Lower leg skin (tissue), 3 donors: ENCODE measurements around the gene STRIP1.

Source experiments
- POLR2A ChIP-seq, 2 donors: fragments of 450-650 bp; IDR thresholded peaks; one replicate each; pipeline ENCODE4 v1.6.1; 2016 to 2017; ENCODE audit warnings: antibody characterized with exemption in 2 of 2, mild to moderate bottlenecking in 1 of 2, moderate library complexity in 1 of 2
- TF ChIP-seq, protein P1 (sequence below), 3 donors: fragments of 450-650 bp; IDR thresholded peaks; one replicate each; pipeline ENCODE4 v1.5.1; 2016; ENCODE audit warnings: antibody characterized with exemption in 3 of 3, mild to moderate bottlenecking in 3 of 3, moderate library complexity in 2 of 3

- TF ChIP-seq, protein P1, sequence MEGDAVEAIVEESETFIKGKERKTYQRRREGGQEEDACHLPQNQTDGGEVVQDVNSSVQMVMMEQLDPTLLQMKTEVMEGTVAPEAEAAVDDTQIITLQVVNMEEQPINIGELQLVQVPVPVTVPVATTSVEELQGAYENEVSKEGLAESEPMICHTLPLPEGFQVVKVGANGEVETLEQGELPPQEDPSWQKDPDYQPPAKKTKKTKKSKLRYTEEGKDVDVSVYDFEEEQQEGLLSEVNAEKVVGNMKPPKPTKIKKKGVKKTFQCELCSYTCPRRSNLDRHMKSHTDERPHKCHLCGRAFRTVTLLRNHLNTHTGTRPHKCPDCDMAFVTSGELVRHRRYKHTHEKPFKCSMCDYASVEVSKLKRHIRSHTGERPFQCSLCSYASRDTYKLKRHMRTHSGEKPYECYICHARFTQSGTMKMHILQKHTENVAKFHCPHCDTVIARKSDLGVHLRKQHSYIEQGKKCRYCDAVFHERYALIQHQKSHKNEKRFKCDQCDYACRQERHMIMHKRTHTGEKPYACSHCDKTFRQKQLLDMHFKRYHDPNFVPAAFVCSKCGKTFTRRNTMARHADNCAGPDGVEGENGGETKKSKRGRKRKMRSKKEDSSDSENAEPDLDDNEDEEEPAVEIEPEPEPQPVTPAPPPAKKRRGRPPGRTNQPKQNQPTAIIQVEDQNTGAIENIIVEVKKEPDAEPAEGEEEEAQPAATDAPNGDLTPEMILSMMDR (IDR thresholded peaks at IDR 0.05) = no peak
- TF ChIP-seq POLR2A (IDR thresholded peaks at IDR 0.05) = no peak
Observed at GRCh38 chr1:110047463-110047862, 13.0 kb downstream of the STRIP1 start.
